SH-SY5Y (cell line): ENCODE data around the gene TSEN54.

Experiments used
- GATA2 ChIP-seq: IDR thresholded peaks from 2 replicates; pipeline ENCODE4 v1.6.1; 2011; ENCODE audit warnings: mild to moderate bottlenecking, low read depth, low read length
- GATA3 ChIP-seq: IDR thresholded peaks from 2 replicates; pipeline ENCODE4 v1.6.1; 2011; ENCODE audit warnings: low read depth, mild to moderate bottlenecking, low read length, moderate library complexity

DNA sequence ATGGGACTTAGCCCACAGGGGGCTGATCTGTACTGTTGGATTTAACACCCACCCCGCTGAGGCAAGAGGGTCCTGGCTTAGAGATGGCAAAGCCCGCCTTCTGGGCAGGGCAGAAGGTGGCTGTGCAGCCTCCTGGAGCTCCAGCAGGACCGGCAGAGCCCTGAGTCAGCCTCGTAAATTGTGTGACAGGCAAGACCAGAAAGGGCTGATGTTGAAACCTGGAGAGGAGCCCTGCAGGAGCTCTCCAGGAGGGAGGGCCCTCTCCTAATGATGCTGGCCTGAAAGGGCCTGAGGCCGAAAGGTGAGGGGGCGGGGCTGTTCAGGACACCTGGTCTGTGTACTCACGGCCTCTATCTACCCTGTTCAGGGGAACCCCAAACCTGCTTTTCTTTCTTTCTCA is 48.7 kb downstream of the TSEN54 start:
- TF ChIP-seq GATA3 (no peak), GATA2 (no peak)
